NCI-H510A treated with DMSO at 0.1 percent for 48 hours (cell line): Measurements from ENCODE around the gene ZNF302.

ENCODE experiments used
- DNase-seq: peaks from one replicate; lab custom pipeline; 2025; lab: John Stamatoyannopoulos, UW

ZNF302 gene

GRCh38 chr19:34732612-34733211, 55.2 kb downstream of the ZNF302 start:
- DNase-seq = no peak

GRCh38 chr19:34733266-34733745, 55.8 kb downstream of the ZNF302 start:
- DNase-seq = peak; percentile 60

GRCh38 chr19:34733746-34734536, 56.5 kb downstream of the ZNF302 start, which contains the start of gene ZNF181:
Gene ZNF181, plus strand, starts transcription at chr19:34734243. Its CDS starts 795 bp downstream, at chr19:34735038.
- DNase-seq = peak; percentile 90

- DNase-seq = no peak
These were observed 57.1 kb downstream of the ZNF302 start for GRCh38 chr19:34734537-34735103.
